Spleen (tissue), 11 donors: ENCODE data around the gene GNAI1. TPM values are rescaled to one million over a fixed set of nuclear protein-coding genes. Genes with fewer than 3 reads are reported as not detected.

Experiments
- DNase-seq: peaks from one replicate; pipeline ENCODE4 v3.0.0-alpha.2; 2020
- H3K27ac ChIP-seq, 8 donors: fragments of 200-600 bp; sonication (generic) in 7 of 8; 1 replicate in 4 of 8; 2 replicates in 4 of 8; pipeline versions ENCODE4 v1.5.0 to v1.8.0; 2016 to 2021; ENCODE audit warnings: inconsistent platforms in 4 of 8, mild to moderate bottlenecking in 4 of 8, moderate library complexity in 1 of 8
- H3K27me3 ChIP-seq, 7 donors: fragments of 200-600 bp; sonication (generic) in 6 of 7; replicated peaks in 1 of 7; 1 replicate in 4 of 7; 2 replicates in 3 of 7; pipeline versions ENCODE4 v1.5.0 to v1.8.0; 2016 to 2021; ENCODE audit warnings: inconsistent platforms in 3 of 7, mild to moderate bottlenecking in 1 of 7
- H3K36me3 ChIP-seq, 6 donors: fragments of 200-600 bp; sonication (generic) in 5 of 6; 1 replicate in 4 of 6; 2 replicates in 2 of 6; pipeline versions ENCODE4 v1.5.0 to v1.8.0; 2016 to 2021; ENCODE audit warnings: inconsistent platforms in 2 of 6
- H3K4me1 ChIP-seq, 6 donors: fragments of 200-600 bp; sonication (generic) in 5 of 6; 1 replicate in 3 of 6; 2 replicates in 3 of 6; pipeline versions ENCODE4 v1.5.0 to v1.8.0; 2016 to 2021; ENCODE audit warnings: inconsistent platforms in 3 of 6
- H3K4me3 ChIP-seq, 8 donors: fragments of 200-600 bp; sonication (generic) in 7 of 8; 1 replicate in 4 of 8; 2 replicates in 4 of 8; pipeline versions ENCODE4 v1.5.0 to v1.8.0; 2016 to 2021; ENCODE audit warnings: inconsistent platforms in 4 of 8, mild to moderate bottlenecking in 4 of 8, moderate library complexity in 2 of 8
- H3K9me3 ChIP-seq, 8 donors: fragments of 200-600 bp; sonication (generic) in 7 of 8; 1 replicate in 4 of 8; 2 replicates in 4 of 8; pipeline versions ENCODE4 v1.5.0 to v1.8.0; 2016 to 2021; ENCODE audit warnings: inconsistent platforms in 4 of 8
- CTCF ChIP-seq, 11 experiments: fragments of 200-600 bp in 7 of 11; fragments of 450-650 bp in 4 of 11; sonication (generic) in 4 of 11; IDR thresholded peaks in 8 of 11; conservative IDR thresholded peaks in 3 of 11; 1 replicate in 7 of 11; 2 replicates in 4 of 11; pipeline versions ENCODE4 v1.4.0 to v1.8.0; 2016 to 2021; ENCODE audit warnings: antibody characterized with exemption in 11 of 11, inconsistent platforms in 4 of 11, mild to moderate bottlenecking in 1 of 11
- POLR2A ChIP-seq, 3 donors: fragments of 450-650 bp; IDR thresholded peaks; one replicate each; pipeline ENCODE4 v1.5.1; 2017; ENCODE audit warnings: antibody characterized with exemption in 3 of 3, mild to moderate bottlenecking in 1 of 3
- POLR2AphosphoS5 ChIP-seq, 3 donors: sonication (generic); formaldehyde crosslinking; IDR thresholded peaks; one replicate each; pipeline ENCODE4 v1.5.1; 2017; ENCODE audit warnings: antibody characterized with exemption in 3 of 3
- WGBS, 5 donors: extraction: QIAGEN DNeasy Blood & Tissue Kit in 3 of 5; methylation state at CpG; one replicate each; pipeline versions ENCODE4 v1.1.5 to v1.1.7; 2013 to 2018; 5-methylcytosine and 5-hydroxymethylcytosine counted together
- intact Hi-C: fragments of 100-400 bp; cut with DNase I; formaldehyde crosslinking; loops from one replicate; pipeline ENCODE4 v1.15.0; 2023; ENCODE audit warnings: low total_unique reads
- polyA plus RNA-seq, 3 donors: library from polyadenylated mRNA; stranded (reverse); fragments of 200-250 nt; gene quantifications; one replicate each; pipeline ENCODE4 v1.2.1, GENCODE V29; 2013
- total RNA-seq, 7 donors: library from RNA; depleted of rRNA in 3 of 7; stranded (reverse); fragments of >200 nt in 3 of 7; fragmentation: NEBNext Ultra II Directional in 4 of 7; extraction: Animal tissue kit (Norgen Biotek cat#: 25700) in 4 of 7; gene quantifications; one replicate each; pipeline versions ENCODE4 v1.1.0 to v1.2.1, GENCODE V29; 2016 to 2021
- donor health status: healthy with polysubstance abuse.
- donor health status: DM: no; HTN: no; CAD: no; lungs with moderate emphysema.
- donor health status: DM: no; HTN: no; CAD: no.
- donor health status: Bipolar disorder and iron deficiency.
- donor health status: healthy.
- donor health status: DM: no; HTN: no; CAD: no.
- donor health status: DM: yes; HTN: yes; CAD: no.

The GNAI1 gene
- total and polyA plus RNA-seq, 10 donors, result 2.5 to 16.3 (median 12.2) TPM

- TF ChIP-seq POLR2A (IDR thresholded peaks at IDR 0.05), result no peak
- TF ChIP-seq CTCF (IDR thresholded peaks at IDR 0.05 in 8 of 11, conservative IDR thresholded peaks at IDR 0.05 in 3 of 11), result no peak
- no peak for TF ChIP-seq POLR2AphosphoS5 (IDR thresholded peaks at IDR 0.05)
- 49 to 68% (median 57%) methylated on average over 4 of the region's 4 CpGs for WGBS, 5 donors
- H3K9me3 ChIP-seq, result no peaks in the 10 kb centered on the region
- H3K27me3 ChIP-seq, result no peaks in the 10 kb centered on the region
- intact Hi-C loops, result no loop called here
- no peaks in the 10 kb centered on the region for H3K4me1 ChIP-seq
- no peak overlapping the region for H3K4me3 ChIP-seq
- DNase-seq, result no peak
- H3K36me3 ChIP-seq, result no peaks in the 10 kb centered on the region
- no peak overlapping the region for H3K27ac ChIP-seq
Measured at GRCh38 chr7:80124526-80125264, 9.9 kb upstream of the GNAI1 start.

GRCh38 chr7:80127412-80128160 lies 7.0 kb upstream of the GNAI1 start:
- Histone ChIP-seq H3K4me3 (no peak overlapping the region), H3K9me3 (no peaks in the 10 kb centered on the region), H3K27ac (no peak overlapping the region), H3K4me1 (no peaks in the 10 kb centered on the region), H3K36me3 (no peaks in the 10 kb centered on the region), H3K27me3 (no peaks in the 10 kb centered on the region)
- intact Hi-C loops, result no loop called here
- WGBS, 5 donors, result 58 to 72% (median 61%) methylated on average over 1 of the region's 1 CpG
- DNase-seq, result no peak
- TF ChIP-seq POLR2A (IDR thresholded peaks at IDR 0.05), result no peak

GRCh38 chr7:80128918-80129317 lies 5.7 kb upstream of the GNAI1 start:
- TF ChIP-seq CTCF (IDR thresholded peaks at IDR 0.05 in 8 of 11, conservative IDR thresholded peaks at IDR 0.05 in 3 of 11) (no peak), POLR2A (IDR thresholded peaks at IDR 0.05) (no peak), POLR2AphosphoS5 (IDR thresholded peaks at IDR 0.05) (no peak)
- 67 to 85% (median 76%) methylated on average over 3 of the region's 3 CpGs for WGBS, 5 donors
- Histone ChIP-seq H3K27ac (no peak overlapping the region), H3K4me1 (peaks cover 0 to 2% (median 0%) of the 10 kb centered on the region in 6 donors), H3K27me3 (peaks cover 0 to 7% (median 0%) of the 10 kb centered on the region in 7 donors), H3K36me3 (no peaks in the 10 kb centered on the region), H3K9me3 (no peaks in the 10 kb centered on the region), H3K4me3 (no peak overlapping the region)
- no peak for DNase-seq
- intact Hi-C loops, result no loop called here

GRCh38 chr7:80129785-80130184 lies 4.8 kb upstream of the GNAI1 start:
- DNase-seq, result no peak
- H3K4me1 ChIP-seq, result peaks cover 0 to 7% (median 2%) of the 10 kb centered on the region in 6 donors
- no peak overlapping the region for H3K27ac ChIP-seq
- H3K9me3 ChIP-seq, result no peaks in the 10 kb centered on the region
- H3K4me3 ChIP-seq, result no peak overlapping the region
- TF ChIP-seq POLR2AphosphoS5 (IDR thresholded peaks at IDR 0.05) (no peak), CTCF (IDR thresholded peaks at IDR 0.05 in 8 of 11, conservative IDR thresholded peaks at IDR 0.05 in 3 of 11) (no peak), POLR2A (IDR thresholded peaks at IDR 0.05) (no peak)
- intact Hi-C loops, result no loop called here
- H3K27me3 ChIP-seq, result peaks cover 0 to 15% (median under 1%) of the 10 kb centered on the region in 7 donors
- no peaks in the 10 kb centered on the region for H3K36me3 ChIP-seq
